HepG2 (cell line): ENCODE data around the gene KLF16. TPM values are rescaled to one million over a fixed set of nuclear protein-coding genes. Genes with fewer than 3 reads are reported as not detected.

Experiments used
- ETV5 ChIP-seq: IDR thresholded peaks from 2 replicates; pipeline ENCODE4 v1.6.1; 2018; ENCODE audit warnings: missing biosample characterization, missing genetic modification reagents, inconsistent platforms, borderline replicate concordance
- FOXO1 ChIP-seq: sonication (generic); formaldehyde crosslinking; IDR thresholded peaks from 2 replicates; pipeline ENCODE4 v1.4.0; 2020; ENCODE audit warnings: missing genetic modification reagents
- HNF4A ChIP-seq: sonication (generic); formaldehyde crosslinking; IDR thresholded peaks from 2 replicates; pipeline ENCODE4 v1.4.0; 2020; ENCODE audit warnings: missing genetic modification reagents
- IRF2 ChIP-seq: IDR thresholded peaks from 2 replicates; pipeline ENCODE4 v1.6.1; 2018; ENCODE audit warnings: missing genetic modification reagents, missing compliant biosample characterization
- KDM1A ChIP-seq: IDR thresholded peaks from 2 replicates; pipeline ENCODE4 v1.6.1; 2016; ENCODE audit warnings: missing compliant biosample characterization
- NFIC ChIP-seq: IDR thresholded peaks from 2 replicates; pipeline ENCODE4 v1.6.1; 2012; ENCODE audit warnings: mild to moderate bottlenecking, low read length, inconsistent platforms
- ONECUT2 ChIP-seq: sonication (generic); formaldehyde crosslinking; IDR thresholded peaks from 2 replicates; pipeline ENCODE4 v1.4.0; 2020; ENCODE audit warnings: missing genetic modification reagents
- SALL2 ChIP-seq: sonication (generic); formaldehyde crosslinking; IDR thresholded peaks from 2 replicates; pipeline ENCODE4 v1.8.1; 2023; ENCODE audit warnings: mild to moderate bottlenecking, missing genetic modification reagents, inconsistent platforms
- THAP11 ChIP-seq: IDR thresholded peaks from 2 replicates; pipeline ENCODE4 v1.6.1; 2016; ENCODE audit warnings: missing biosample characterization, missing genetic modification reagents
- ZMYM3 ChIP-seq: sonication (generic); formaldehyde crosslinking; IDR thresholded peaks from 2 replicates; pipeline ENCODE4 v1.5.1; 2020; ENCODE audit warnings: mild to moderate bottlenecking, missing genetic modification reagents
- ZNF224 ChIP-seq: sonication (generic); formaldehyde crosslinking; IDR thresholded peaks from 2 replicates; pipeline ENCODE4 v1.5.0; 2020; ENCODE audit warnings: mild to moderate bottlenecking, missing genetic modification reagents
- ZNF672 ChIP-seq: sonication (generic); formaldehyde crosslinking; IDR thresholded peaks from 2 replicates; pipeline ENCODE4 v1.8.1; 2022; ENCODE audit warnings: missing genetic modification reagents
- ZNF850 ChIP-seq: sonication (generic); formaldehyde crosslinking; conservative IDR thresholded peaks from 2 replicates; pipeline ENCODE4 v1.9.0; 2021; ENCODE audit warnings: mild to moderate bottlenecking, missing genetic modification reagents
- ZSCAN21 ChIP-seq: sonication (generic); formaldehyde crosslinking; IDR thresholded peaks from 2 replicates; pipeline ENCODE4 v1.8.0; 2022; ENCODE audit warnings: mild to moderate bottlenecking, missing genetic modification reagents, moderate library complexity, borderline replicate concordance
- polyA plus RNA-seq, 8 experiments: library from polyadenylated mRNA; depleted of rRNA in 3 of 8; stranded (reverse) in 7 of 8; unstranded in 1 of 8; fragments of >200 nt; fragmentation: Illumina TruSeq in 4 of 8; extraction: Trizol in 4 of 8; gene quantifications; 2 replicates each; pipeline versions ENCODE4 v1.2.1 to v1.2.3, GENCODE V29; 2011 to 2016; ENCODE audit warnings: low read depth in 4 of 8, missing spikeins in 1 of 8, mixed read lengths in 1 of 8; ENCODE audit not compliant: insufficient read depth in 1 of 8
- total RNA-seq, 5 experiments: library from RNA; depleted of rRNA; stranded (reverse); fragments of >200 nt; fragmentation: Illumina TruSeq; extraction: Trizol; gene quantifications; 2 replicates each; pipeline ENCODE4 v1.2.3, GENCODE V29; 2016; ENCODE audit warnings: low read depth in 1 of 5
- TF ChIP-seq, protein P1 (sequence below): sonication (generic); formaldehyde crosslinking; conservative IDR thresholded peaks from 2 replicates; pipeline ENCODE4 v1.8.0; 2022; ENCODE audit warnings: mild to moderate bottlenecking, moderate library complexity, missing genetic modification reagents
- TF ChIP-seq, protein P2 (sequence below): sonication (generic); formaldehyde crosslinking; IDR thresholded peaks from 2 replicates; pipeline ENCODE4 v1.5.1; 2020; ENCODE audit warnings: missing genetic modification reagents, mild to moderate bottlenecking, borderline replicate concordance
- TF ChIP-seq, protein P3 (sequence below): sonication (generic); formaldehyde crosslinking; IDR thresholded peaks from 2 replicates; pipeline ENCODE4 v1.4.0; 2020; ENCODE audit warnings: missing genetic modification reagents
- TF ChIP-seq, protein P4 (sequence below): sonication (generic); formaldehyde crosslinking; IDR thresholded peaks from 2 replicates; pipeline ENCODE4 v1.4.0; 2020; ENCODE audit warnings: low read depth, missing genetic modification reagents
- TF ChIP-seq, protein P5 (sequence below): sonication (generic); formaldehyde crosslinking; IDR thresholded peaks from 2 replicates; pipeline ENCODE4 v1.4.0; 2020; ENCODE audit warnings: missing genetic modification reagents
- TF ChIP-seq, protein P6 (sequence below): sonication (generic); formaldehyde crosslinking; IDR thresholded peaks from 2 replicates; pipeline ENCODE4 v1.4.0; 2020; ENCODE audit warnings: missing genetic modification reagents

The KLF16 gene
- total and polyA plus RNA-seq, 2 of the 13 experiments (the other 11 are each of a cell fraction or from before 2014, with no cell fraction given) = 3.5 to 6.7 TPM

DNA sequence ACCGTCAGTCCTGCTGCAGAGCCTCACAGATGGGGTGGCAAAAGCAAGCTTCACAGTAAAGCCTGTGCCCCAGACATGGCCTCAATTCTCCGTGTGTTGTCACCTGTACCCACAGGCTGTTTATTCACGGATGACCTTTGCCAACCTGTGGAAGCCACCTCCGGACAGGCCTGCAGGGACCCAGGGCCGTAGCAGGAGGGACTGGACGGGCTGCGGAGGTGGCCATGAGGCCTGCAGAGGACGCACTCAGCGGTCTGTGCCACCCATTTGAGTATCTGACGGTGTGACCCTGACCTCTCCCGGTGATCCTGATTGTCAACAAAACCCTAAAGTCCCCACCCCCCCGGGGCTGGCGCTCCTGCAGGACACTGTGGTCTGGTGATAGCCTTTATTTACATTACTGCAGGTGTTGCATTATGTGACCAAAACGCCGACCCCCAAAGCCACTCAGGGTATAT lies 7.8 kb upstream of the KLF16 start (continued):
- TF ChIP-seq, protein P1, sequence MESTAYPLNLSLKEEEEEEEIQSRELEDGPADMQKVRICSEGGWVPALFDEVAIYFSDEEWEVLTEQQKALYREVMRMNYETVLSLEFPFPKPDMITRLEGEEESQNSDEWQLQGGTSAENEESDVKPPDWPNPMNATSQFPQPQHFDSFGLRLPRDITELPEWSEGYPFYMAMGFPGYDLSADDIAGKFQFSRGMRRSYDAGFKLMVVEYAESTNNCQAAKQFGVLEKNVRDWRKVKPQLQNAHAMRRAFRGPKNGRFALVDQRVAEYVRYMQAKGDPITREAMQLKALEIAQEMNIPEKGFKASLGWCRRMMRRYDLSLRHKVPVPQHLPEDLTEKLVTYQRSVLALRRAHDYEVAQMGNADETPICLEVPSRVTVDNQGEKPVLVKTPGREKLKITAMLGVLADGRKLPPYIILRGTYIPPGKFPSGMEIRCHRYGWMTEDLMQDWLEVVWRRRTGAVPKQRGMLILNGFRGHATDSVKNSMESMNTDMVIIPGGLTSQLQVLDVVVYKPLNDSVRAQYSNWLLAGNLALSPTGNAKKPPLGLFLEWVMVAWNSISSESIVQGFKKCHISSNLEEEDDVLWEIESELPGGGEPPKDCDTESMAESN (CRISPR knock-in tag) = peak; percentile 79; the same call in 1 of the 2 replicates
- peak; percentile 72; the same call in 1 of the 2 replicates for TF ChIP-seq IRF2
- TF ChIP-seq, protein P2, sequence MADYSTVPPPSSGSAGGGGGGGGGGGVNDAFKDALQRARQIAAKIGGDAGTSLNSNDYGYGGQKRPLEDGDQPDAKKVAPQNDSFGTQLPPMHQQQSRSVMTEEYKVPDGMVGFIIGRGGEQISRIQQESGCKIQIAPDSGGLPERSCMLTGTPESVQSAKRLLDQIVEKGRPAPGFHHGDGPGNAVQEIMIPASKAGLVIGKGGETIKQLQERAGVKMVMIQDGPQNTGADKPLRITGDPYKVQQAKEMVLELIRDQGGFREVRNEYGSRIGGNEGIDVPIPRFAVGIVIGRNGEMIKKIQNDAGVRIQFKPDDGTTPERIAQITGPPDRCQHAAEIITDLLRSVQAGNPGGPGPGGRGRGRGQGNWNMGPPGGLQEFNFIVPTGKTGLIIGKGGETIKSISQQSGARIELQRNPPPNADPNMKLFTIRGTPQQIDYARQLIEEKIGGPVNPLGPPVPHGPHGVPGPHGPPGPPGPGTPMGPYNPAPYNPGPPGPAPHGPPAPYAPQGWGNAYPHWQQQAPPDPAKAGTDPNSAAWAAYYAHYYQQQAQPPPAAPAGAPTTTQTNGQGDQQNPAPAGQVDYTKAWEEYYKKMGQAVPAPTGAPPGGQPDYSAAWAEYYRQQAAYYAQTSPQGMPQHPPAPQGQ (CRISPR knock-in tag) = no peak
- peak; percentile 61; the same call in 1 of the 2 replicates for TF ChIP-seq SALL2 (CRISPR knock-in tag)
- no peak; the same call in 1 of the 2 replicates for TF ChIP-seq ZSCAN21 (CRISPR knock-in tag)
- TF ChIP-seq ZNF850 (CRISPR knock-in tag) = no peak
- peak; percentile 64 for TF ChIP-seq HNF4A
- TF ChIP-seq, protein P3, sequence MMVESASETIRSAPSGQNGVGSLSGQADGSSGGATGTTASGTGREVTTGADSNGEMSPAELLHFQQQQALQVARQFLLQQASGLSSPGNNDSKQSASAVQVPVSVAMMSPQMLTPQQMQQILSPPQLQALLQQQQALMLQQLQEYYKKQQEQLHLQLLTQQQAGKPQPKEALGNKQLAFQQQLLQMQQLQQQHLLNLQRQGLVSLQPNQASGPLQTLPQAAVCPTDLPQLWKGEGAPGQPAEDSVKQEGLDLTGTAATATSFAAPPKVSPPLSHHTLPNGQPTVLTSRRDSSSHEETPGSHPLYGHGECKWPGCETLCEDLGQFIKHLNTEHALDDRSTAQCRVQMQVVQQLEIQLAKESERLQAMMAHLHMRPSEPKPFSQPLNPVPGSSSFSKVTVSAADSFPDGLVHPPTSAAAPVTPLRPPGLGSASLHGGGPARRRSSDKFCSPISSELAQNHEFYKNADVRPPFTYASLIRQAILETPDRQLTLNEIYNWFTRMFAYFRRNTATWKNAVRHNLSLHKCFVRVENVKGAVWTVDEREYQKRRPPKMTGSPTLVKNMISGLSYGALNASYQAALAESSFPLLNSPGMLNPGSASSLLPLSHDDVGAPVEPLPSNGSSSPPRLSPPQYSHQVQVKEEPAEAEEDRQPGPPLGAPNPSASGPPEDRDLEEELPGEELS (CRISPR knock-in tag) = peak; percentile 94
- TF ChIP-seq ETV5 (CRISPR knock-in tag) = peak; percentile 62; the same call in 1 of the 2 replicates
- no peak for TF ChIP-seq ZNF672 (CRISPR knock-in tag)
- no peak for TF ChIP-seq ZNF224 (CRISPR knock-in tag)
- peak; percentile 82 for TF ChIP-seq FOXO1
- TF ChIP-seq, protein P4, sequence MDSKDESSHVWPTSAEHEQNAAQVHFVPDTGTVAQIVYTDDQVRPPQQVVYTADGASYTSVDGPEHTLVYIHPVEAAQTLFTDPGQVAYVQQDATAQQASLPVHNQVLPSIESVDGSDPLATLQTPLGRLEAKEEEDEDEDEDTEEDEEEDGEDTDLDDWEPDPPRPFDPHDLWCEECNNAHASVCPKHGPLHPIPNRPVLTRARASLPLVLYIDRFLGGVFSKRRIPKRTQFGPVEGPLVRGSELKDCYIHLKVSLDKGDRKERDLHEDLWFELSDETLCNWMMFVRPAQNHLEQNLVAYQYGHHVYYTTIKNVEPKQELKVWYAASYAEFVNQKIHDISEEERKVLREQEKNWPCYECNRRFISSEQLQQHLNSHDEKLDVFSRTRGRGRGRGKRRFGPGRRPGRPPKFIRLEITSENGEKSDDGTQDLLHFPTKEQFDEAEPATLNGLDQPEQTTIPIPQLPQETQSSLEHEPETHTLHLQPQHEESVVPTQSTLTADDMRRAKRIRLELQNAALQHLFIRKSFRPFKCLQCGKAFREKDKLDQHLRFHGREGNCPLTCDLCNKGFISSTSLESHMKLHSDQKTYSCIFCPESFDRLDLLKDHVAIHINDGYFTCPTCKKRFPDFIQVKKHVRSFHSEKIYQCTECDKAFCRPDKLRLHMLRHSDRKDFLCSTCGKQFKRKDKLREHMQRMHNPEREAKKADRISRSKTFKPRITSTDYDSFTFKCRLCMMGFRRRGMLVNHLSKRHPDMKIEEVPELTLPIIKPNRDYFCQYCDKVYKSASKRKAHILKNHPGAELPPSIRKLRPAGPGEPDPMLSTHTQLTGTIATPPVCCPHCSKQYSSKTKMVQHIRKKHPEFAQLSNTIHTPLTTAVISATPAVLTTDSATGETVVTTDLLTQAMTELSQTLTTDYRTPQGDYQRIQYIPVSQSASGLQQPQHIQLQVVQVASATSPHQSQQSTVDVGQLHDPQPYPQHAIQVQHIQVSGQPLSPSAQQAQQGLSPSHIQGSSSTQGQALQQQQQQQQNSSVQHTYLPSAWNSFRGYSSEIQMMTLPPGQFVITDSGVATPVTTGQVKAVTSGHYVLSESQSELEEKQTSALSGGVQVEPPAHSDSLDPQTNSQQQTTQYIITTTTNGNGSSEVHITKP (CRISPR knock-in tag) = peak; percentile 34; the same call in 1 of the 2 replicates
- TF ChIP-seq THAP11 (CRISPR knock-in tag) = peak; percentile 43; the same call in 1 of the 2 replicates
- TF ChIP-seq ZMYM3 (CRISPR knock-in tag) = peak; percentile 82
- TF ChIP-seq, protein P5, sequence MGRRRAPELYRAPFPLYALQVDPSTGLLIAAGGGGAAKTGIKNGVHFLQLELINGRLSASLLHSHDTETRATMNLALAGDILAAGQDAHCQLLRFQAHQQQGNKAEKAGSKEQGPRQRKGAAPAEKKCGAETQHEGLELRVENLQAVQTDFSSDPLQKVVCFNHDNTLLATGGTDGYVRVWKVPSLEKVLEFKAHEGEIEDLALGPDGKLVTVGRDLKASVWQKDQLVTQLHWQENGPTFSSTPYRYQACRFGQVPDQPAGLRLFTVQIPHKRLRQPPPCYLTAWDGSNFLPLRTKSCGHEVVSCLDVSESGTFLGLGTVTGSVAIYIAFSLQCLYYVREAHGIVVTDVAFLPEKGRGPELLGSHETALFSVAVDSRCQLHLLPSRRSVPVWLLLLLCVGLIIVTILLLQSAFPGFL (CRISPR knock-in tag) = no peak
- no peak for TF ChIP-seq NFIC
- TF ChIP-seq, protein P6, sequence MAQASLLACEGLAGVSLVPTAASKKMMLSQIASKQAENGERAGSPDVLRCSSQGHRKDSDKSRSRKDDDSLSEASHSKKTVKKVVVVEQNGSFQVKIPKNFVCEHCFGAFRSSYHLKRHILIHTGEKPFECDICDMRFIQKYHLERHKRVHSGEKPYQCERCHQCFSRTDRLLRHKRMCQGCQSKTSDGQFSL (CRISPR knock-in tag) = 0 out of 2 replicates have a peak, but pooled peaks have one; percentile 19
- TF ChIP-seq KDM1A (CRISPR knock-in tag) = peak; percentile 39; the same call in 1 of the 2 replicates
- TF ChIP-seq ONECUT2 = no peak
